Hindlimb muscle (tissue), 1 donor: Measurements from ENCODE around the gene DCTN2. TPM values are rescaled to one million over a fixed set of nuclear protein-coding genes. Genes with fewer than 3 reads are reported as not detected.
"Not testable (repeated sequence)": the region's sequence is repeated elsewhere in the genome, so short reads cannot be mapped to it uniquely, and the experiment has no call there.

ENCODE experiments used
- DNase-seq: peaks from one replicate; pipeline ENCODE4 v3.0.0-alpha.2; 2013
- polyA plus RNA-seq: library from polyadenylated mRNA; unstranded; fragments of 120-200 nt; gene quantifications from one replicate; pipeline ENCODE4 v1.2.1, GENCODE V29; 2013; ENCODE audit not compliant: insufficient read length

DCTN2 gene
- polyA plus RNA-seq, 1 donor: 157 TPM

DNA sequence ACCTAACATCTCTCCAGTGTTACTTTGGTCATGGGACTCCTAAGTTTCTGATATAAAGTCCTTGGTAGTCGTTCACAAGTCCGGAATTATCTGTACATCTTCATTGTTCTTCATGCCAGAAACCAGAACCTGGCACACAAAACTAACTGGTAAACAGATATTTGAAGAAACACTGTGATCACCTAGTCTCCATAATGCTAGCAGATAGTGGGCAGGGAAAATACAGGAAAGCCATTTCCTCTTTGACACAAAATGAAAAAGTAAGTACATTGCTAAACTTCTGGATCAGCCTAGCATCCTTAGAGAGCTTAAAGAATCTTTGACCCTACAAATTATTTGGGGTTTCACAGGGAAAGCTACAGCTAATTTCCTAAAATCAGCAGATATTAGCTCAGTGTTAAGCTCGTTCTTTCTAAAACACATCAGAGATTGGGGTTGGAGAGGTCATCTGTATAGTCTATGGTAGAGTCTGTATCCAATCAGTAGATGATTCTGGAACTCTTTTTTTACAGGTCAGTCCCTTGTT lies 31.5 kb downstream of the DCTN2 start:
- no peak for DNase-seq

DNA sequence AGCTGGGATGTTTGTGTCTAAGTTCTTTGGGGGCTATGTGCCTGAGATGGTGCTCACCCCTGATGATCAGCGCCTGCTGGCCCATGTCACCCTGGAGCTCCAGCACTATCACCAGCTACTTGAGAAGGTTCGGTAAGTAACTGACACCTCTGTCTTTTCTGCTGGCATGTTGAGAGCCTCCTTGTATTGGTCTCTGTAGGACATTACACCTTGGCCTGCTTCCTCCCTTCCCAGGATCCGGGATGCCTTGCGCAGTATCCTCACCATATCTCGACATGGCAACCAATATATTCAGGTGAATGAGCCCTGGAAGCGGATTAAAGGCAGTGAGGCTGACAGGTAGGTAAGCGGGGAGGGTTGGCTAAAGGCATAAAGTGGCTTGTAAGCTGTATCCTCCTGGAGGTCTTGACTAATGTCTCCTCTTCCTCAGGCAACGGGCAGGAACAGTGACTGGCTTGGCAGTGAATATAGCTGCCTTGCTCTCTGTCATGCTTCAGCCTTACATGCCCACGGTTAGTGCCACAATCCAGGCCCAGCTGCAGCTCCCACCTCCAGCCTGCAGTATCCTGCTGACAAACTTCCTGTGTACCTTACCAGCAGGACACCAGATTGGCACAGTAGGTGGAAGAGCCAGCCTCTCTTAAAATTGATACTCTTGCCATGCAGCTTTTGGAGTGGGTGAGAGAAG lies 32.1 kb downstream of the DCTN2 start:
- DNase-seq: no peak

DNA sequence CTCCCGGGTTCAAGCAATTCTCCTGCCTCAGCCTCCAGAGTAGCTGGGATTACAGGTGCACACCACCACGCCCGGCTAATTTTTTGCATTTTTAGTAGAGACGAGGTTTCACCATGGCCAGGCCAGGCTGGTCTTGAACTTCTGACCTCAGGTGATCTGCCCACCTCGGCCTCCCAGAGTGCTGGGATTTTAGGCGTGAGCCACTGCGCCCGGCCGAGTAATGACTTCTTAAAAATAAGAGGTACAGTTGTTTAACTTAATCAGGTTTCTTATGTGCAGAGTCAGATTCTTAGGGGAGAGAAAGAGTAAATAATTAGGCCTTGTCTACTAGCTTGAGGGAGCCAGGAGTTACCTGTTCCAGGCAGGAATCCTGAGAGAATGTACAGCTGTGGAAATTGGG lies 32.7 kb downstream of the DCTN2 start:
- DNase-seq: not testable (repeated sequence)

DNA sequence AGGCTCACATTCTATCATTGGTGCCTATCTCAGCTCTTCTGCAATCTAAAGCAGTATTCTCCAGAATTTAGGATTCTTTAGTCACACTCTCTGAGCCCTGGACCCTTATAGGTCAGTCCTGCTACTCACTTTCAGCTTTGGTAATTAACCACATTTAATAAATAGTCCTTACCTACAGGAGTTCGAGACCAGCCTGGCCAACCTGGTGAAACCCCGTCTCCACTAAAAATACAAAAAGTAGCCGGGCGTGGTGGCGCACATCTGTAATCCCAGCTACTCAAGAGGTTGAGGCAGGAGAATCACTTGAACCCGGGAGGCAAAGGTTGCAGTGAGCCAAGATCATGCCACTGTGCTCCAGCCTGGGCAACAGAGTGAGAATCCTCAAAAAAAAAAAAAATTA lies 33.3 kb downstream of the DCTN2 start:
- not testable (repeated sequence) for DNase-seq

DNA sequence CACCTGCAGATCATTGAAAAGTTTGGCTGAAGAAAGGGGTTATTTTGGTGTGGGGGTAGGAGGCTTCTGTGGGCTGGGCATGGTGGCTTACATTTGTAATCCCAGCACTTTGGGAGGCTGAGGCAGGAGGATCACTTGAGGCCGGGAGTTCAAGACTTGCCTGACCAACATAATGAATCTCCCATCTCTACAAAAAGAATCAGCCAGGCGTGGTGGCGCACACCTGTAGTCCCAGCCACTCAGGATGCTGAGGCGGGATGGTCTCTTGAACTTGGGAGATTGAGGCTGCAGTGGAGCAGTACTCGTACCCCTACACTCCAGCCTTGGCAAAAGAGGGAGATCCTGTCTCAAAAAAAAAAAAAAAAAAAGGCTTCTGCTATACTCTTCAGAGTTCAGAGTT lies 33.7 kb downstream of the DCTN2 start:
- DNase-seq: no peak

DNA sequence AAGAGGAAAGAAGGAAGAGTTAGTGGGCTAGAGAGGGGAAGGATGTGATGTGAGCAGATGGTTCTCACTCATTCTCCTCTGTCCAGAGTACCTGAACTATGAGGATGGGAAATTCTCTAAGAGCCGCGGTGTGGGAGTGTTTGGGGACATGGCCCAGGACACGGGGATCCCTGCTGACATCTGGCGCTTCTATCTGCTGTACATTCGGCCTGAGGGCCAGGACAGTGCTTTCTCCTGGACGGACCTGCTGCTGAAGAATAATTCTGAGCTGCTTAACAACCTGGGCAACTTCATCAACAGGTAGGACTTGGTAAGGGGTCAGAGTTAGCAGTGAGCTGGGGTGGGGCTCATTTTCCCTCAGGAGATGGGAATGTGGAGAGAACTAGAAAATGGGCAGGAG lies 34.3 kb downstream of the DCTN2 start:
- DNase-seq: no peak

DNA sequence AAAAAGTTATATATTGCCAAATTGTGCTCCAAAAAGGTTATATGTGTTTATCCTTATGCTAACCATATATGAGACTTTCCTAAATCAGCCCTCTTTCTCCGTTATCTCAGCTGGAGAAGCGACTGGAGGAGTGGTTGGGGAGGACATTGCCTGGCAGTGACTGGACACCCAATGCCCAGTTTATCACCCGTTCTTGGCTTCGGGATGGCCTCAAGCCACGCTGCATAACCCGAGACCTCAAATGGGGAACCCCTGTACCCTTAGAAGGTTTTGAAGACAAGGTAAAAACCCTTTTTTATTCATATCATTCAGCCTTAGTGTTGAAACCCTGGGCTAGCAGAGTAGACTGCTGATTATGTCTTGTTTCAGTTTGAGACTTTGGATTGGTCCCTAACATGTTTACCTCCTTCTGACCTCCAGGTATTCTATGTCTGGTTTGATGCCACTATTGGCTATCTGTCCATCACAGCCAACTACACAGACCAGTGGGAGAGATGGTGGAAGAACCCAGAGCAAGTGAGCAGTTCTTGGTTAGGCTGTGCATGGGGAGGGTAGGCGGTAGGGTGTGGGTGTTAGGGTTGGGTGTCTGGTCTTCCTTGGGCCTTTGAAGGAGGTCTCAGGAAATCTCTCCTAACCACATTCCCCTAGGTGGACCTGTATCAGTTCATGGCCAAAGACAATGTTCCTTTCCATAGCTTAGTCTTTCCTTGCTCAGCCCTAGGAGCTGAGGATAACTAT lies 35.2 kb downstream of the DCTN2 start:
- DNase-seq: no peak

DNA sequence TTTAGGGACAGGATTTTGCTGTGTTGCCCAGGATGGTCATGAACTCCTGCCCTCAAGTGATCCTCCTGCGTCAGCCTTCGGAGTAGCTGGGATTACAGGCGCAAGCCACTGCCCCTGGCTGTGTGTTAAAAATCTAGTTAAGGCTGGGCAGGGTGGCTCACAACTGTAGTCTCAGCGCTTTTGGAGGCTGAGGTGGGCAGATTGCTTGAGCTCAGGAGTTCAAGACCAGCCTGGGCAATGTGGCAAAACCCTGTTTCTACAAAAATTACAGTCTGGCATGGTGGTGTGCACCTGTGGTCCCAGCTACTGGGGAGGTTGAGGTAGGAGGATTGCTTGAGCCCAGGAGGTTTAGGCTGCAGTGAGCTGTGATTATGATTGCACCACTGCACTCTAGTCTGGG lies 35.8 kb downstream of the DCTN2 start:
- no peak for DNase-seq

DNA sequence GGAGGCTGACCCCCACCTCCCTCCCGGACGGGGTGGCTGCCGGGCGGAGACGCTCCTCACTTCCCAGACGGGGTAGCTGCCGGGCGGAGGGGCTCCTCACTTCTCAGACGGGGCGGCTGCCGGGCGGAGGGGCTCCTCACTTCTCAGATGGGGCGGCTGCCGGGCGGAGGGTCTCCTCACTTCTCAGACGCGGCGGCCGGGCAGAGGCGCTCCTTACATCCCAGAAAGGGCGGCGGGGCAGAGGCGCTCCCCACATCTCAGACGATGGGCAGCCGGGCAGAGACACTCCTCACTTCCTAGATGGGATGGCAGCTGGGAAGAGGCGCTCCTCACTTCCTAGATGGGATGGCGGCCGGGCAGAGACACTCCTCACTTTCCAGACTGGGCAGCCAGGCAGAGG lies 39.2 kb downstream of the DCTN2 start:
- DNase-seq: not testable (repeated sequence)

DNA sequence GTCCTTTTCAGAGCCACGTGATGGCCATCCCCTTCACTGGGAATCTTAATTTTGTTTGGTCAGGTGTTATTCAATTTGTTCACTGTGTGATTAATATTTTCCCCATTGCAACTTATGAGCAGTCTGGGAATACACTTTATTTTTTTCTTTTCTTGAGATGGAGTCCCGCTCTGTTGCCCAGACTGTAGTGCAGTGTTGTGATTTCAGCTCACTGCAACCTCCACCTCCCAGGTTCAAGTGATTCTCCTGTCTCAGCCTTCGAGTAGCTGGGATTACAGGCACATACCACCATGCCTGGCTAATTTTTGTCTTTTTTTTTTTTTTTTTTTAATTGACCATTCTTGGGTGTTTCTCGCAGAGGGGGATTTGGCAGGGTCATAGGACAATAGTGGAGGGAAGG lies 40.5 kb downstream of the DCTN2 start:
- DNase-seq: not testable (repeated sequence)

DNA sequence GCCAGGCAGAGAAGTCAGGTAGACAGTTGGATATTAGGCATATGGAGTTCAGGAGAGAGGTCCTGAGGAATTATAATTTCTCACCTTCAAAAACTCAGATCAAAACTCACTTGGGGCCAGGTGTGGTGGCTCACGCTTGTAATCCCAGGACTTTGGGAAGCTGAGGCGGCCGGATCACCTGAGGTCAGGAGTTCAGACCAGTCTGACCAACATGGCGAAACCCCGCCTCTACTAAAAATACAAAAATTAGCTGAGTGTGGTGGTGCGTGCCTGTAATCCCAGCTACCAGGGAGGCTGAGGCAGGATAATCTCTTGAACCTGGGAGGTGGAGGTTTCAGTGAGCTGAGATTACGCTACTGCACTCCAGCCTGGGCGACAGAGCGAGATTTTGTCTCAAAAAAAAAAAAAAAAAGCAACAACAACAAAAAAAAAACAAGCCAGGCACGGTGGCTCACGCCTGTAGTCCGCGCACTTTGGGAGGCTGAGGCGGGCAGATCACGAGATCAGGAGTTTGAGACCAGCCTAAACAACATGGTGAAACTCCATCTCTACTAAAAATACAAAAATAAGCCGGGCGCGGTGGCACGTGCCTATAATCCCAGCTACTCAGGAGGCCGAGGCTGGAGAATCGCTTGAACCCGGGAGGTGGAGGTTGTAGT lies 44.6 kb downstream of the DCTN2 start:
- not testable (repeated sequence) for DNase-seq

DNA sequence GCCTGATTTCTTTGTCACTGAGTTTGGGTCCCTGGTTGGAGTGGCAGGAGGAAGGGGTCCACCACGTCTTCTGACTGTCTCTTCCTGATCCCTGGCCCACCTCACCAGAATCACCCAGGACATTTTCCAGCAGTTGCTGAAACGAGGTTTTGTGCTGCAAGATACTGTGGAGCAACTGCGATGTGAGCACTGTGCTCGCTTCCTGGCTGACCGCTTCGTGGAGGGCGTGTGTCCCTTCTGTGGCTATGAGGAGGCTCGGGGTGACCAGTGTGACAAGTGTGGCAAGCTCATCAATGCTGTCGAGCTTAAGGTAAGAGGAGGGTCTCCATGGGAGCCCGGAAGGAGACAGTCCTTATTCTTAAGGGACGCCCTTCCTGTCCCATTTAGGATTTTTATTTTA lies 46.8 kb downstream of the DCTN2 start:
- DNase-seq: no peak

DNA sequence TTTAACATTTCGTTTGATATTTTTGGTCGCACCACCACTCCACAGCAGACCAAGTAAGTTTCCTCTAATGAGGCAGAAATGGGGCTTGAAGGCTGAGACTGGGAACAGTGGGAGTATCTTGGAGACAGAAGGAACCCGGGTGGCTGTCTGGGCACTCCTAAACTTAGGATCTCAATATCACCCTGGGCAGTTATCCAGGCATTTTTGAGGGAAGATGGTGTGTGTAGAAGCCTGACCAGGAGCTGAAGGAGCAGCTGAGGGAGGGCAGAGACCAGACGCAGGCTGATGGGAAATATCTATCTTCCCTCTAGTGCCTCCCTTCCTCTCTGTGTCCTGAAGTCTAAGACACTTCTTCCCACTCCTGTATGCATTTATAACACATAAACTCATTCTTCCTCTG lies 48.4 kb downstream of the DCTN2 start:
- no peak for DNase-seq

DNA sequence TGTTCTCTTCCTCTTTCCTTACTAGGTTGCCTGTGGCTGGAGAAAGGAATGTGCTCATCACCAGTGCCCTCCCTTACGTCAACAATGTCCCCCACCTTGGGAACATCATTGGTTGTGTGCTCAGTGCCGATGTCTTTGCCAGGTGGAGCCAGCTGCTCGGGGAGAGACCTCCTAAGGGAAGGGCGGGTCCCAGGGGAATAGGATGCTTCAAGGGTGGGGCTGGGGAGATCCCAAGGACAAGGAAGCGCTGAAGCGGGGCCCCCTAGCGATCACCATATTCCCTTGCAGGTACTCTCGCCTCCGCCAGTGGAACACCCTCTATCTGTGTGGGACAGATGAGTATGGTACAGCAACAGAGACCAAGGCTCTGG lies 48.9 kb downstream of the DCTN2 start:
- no peak for DNase-seq

DNA sequence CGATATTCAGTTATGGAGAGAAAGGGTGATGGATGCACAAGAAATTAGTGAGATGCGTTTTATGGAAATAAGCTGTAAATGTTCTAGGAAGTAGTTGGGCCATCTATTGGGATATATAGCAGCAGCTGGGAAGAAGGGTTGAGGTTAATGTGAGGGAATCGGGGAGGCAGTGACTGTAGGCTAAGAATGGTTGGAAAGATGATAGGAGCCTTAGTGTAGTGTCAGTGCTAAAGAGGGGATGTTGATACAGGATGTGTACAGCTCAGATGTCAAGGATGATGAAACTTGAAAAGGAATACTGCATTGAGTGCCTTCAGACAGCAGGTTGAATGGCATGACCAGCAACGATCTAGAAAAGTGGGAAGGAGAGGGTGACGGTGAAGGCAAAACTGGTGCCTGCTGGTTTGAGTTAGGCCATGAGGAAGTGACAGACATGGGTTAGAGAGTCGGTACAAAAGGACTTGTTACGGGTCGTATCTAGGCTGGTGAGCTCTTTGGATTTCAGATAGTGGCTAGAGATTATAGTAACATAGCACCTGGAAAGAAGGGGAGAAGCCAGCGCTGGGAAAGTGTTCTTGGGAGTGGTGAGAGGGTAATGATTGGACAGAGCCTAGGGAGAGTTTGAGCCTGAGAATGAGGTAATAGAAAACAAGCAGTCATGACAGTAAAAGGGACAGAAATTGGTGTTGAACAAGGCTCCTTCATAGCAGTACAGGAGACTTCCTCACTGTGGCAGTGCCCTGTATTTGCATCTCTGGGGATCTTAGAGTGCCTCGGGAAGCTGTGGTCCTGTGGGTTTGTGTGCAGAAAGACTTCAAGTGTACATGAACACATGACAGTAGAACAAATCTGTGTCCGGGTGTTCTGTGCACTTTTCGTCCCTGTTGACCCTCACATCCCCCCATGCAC lies 49.5 kb downstream of the DCTN2 start:
- DNase-seq: no peak

DNA sequence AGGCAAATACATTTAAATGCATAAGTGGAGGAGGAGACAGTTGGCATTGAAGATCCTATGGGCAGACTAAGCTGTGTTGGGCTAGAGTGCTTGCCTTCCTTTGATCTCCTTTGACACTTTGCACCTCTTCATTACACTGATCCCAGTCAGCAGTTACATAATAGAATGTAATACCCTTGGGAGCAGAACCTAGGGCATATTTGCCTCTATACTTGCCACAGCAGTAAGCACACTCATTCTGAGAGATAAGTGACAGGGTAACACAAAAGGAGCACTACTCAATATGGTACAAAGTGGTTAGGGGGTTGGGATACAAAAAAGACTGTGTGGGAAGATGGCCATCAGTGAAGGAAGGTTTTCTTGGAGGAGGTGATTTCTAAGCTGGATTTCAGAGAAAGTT lies 50.2 kb downstream of the DCTN2 start:
- DNase-seq: no peak

DNA sequence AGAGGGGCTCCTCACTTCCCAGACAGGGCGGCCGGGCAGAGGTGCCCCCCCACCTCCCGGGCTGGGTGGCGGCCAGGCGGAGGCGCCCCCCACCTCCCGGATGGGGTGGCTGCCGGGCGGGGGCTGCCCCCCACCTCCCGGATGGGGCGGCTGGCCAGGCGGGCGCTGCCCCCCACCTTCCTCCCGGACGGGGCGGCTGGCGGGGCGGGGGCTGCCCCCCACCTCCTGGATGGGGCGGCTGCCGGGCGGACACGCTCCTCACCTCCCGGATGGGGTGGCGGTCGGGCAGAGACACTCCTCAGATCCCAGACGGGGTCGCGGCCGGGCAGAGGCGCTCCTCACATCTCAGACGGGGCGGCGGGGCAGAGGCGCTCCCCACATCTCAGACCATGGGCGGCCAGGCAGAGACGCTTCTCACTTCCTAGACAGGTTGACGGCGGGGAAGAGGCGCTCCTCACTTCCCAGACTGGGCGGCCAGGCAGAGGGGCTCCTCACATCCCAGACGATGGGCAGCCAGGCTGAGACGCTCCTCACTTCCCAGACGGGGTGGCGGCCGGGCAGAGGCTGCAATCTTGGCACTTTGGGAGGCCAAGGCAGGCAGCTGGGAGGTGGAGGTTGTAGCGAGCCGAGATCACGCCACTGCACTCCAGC lies 51.8 kb downstream of the DCTN2 start:
- DNase-seq: not testable (repeated sequence)

DNA sequence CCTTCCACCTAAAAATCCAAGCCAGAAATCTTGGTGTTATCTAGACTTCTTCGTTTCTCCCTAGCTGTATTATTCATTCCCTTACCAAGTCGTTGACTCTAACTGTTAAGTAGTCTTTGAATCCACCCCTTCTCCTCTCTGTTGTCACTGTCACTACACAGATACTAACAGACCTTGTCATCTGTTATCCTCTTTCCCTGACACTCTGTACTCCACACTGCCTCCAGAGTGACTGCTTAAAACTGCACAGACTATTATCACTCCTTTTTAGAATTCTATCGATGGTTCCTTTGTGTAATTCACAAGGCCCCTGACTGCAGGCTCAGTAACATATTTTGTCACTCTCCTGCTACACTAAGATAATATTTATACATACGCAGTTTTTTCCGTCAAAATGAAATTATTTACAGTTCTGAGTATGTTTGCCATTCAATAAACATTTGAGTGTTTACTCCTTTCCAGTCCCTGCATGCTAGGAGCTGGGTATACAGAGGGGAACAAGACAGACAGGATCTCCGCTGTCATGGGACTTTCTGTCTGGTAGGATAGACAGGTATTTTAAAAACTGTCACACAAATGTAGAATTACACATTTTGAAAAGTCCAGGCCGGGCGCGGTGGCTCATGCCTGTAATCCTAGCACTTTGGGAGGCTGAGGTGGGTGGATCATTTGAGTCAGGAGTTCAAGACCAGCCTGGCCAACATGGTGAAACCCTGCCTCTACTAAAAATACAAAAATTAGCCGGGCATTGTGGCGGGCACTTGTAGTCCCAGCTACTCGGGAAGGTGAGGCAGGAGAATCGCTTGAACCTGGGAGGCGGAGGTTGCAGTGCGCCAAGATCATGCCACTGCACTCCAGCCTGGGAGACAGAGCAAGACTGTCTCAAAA lies 55.4 kb downstream of the DCTN2 start:
- no peak for DNase-seq

DNA sequence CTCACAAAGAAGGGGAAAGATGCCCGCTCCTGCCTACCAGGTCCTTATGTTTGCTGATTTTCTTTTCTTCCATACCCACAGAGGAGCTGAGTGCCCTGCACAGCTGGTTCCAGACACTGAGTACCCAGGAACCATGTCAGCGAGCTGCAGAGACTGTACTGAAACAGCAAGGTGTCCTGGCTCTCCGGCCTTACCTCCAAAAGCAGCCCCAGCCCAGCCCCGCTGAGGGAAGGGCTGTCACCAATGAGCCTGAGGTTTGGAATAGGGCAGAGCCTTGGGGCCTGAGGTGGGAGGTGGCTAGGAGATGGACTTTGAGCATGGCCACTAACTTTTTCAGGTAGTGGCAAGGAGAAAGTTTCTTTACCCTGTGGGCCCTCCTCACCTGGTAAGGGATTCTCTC lies 56.9 kb downstream of the DCTN2 start:
- no peak for DNase-seq

DNA sequence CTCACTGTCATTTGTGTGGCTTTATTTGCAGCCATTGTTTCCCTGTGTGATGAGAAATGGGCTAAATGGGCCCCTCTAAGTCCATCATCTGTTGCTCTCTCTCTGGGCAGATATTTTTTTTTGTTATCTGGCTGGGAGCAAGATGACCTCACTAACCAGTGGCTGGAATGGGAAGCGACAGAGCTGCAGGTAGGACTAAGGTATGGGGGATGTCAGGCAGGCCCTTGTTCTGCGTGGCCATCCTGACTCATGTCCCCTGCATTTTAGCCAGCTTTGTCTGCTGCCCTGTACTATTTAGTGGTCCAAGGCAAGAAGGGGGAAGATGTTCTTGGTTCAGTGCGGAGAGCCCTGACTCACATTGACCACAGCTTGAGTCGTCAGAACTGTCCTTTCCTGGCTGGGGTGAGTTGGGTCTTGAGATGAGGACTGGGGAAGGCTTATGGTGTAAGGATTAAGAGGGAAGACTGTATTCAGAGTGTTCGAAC lies 57.8 kb downstream of the DCTN2 start:
- no peak for DNase-seq
